Neural progenitor cell (in vitro differentiated cells): ENCODE measurements around the gene LBP. TPM values are rescaled to one million over a fixed set of nuclear protein-coding genes. Genes with fewer than 3 reads are reported as not detected.

Source experiments
- DNase-seq: peaks from one replicate; pipeline ENCODE4 v3.0.0-alpha.2; 2016; ENCODE audit warnings: low spot score
- H2AFZ ChIP-seq: fragments of 200-600 bp; sonication (generic); replicated peaks from 2 replicates; pipeline ENCODE4 v1.6.1; 2016; ENCODE audit warnings: antibody characterized with exemption
- H3F3A ChIP-seq: fragments of 200-600 bp; sonication (generic); 2 replicates; pipeline ENCODE4 v1.6.1; 2016; ENCODE audit warnings: antibody characterized with exemption, low read depth
- H3K27ac ChIP-seq: fragments of 200-600 bp; sonication (generic); 2 replicates; pipeline ENCODE4 v1.5.1; 2016; ENCODE audit warnings: mild to moderate bottlenecking
- H3K27me3 ChIP-seq: fragments of 200-600 bp; sonication (generic); 2 replicates; pipeline ENCODE4 v1.6.1; 2016; ENCODE audit warnings: mild to moderate bottlenecking, moderate library complexity
- H3K36me3 ChIP-seq: fragments of 200-600 bp; sonication (generic); 2 replicates; pipeline ENCODE4 v1.5.1; 2016
- H3K4me1 ChIP-seq: fragments of 200-600 bp; sonication (generic); 2 replicates; pipeline ENCODE4 v1.6.1; 2016; ENCODE audit warnings: mixed run types
- H3K4me2 ChIP-seq: fragments of 200-600 bp; sonication (generic); 2 replicates; pipeline ENCODE4 v1.6.1; 2016
- H3K4me3 ChIP-seq: fragments of 200-600 bp; sonication (generic); 2 replicates; pipeline ENCODE4 v1.5.1; 2016
- H3K79me2 ChIP-seq: fragments of 200-600 bp; sonication (generic); 2 replicates; pipeline ENCODE4 v1.6.1; 2016; ENCODE audit warnings: low read depth
- H3K9ac ChIP-seq: fragments of 200-600 bp; sonication (generic); 2 replicates; pipeline ENCODE4 v1.6.1; 2016
- H3K9me3 ChIP-seq: fragments of 200-600 bp; sonication (generic); 2 replicates; pipeline ENCODE4 v1.5.1; 2016; ENCODE audit warnings: low read depth
- H4K20me1 ChIP-seq: fragments of 200-600 bp; sonication (generic); 2 replicates; pipeline ENCODE4 v1.6.1; 2016; ENCODE audit warnings: low read depth
- H3K27ac Mint-ChIP-seq: 3 replicates; pipeline ENCODE4 v1.8.0; 2021; ENCODE audit warnings: mixed read lengths
- H3K27me3 Mint-ChIP-seq: 2 replicates; pipeline ENCODE4 v1.8.0; 2022; ENCODE audit warnings: low read depth, mild to moderate bottlenecking, inconsistent platforms, moderate library complexity, mixed read lengths; ENCODE audit not compliant: insufficient read depth
- H3K36me3 Mint-ChIP-seq: 3 replicates; pipeline ENCODE4 v1.8.0; 2021; ENCODE audit warnings: mixed read lengths
- H3K4me1 Mint-ChIP-seq: 3 replicates; pipeline ENCODE4 v1.8.0; 2021; ENCODE audit warnings: mixed read lengths
- H3K4me3 Mint-ChIP-seq: 3 replicates; pipeline ENCODE4 v1.8.0; 2021; ENCODE audit warnings: mild to moderate bottlenecking, moderate library complexity, mixed read lengths
- H3K9me3 Mint-ChIP-seq: 3 replicates; pipeline ENCODE4 v1.8.0; 2020; ENCODE audit warnings: mixed read lengths
- CTCF ChIP-seq: fragments of 200-600 bp; sonication (generic); IDR thresholded peaks from 2 replicates; pipeline ENCODE4 v1.5.1; 2017; ENCODE audit warnings: antibody characterized with exemption, mild to moderate bottlenecking
- EZH2 ChIP-seq: fragments of 200-600 bp; sonication (generic); IDR thresholded peaks from 2 replicates; pipeline ENCODE4 v1.6.1; 2017; ENCODE audit warnings: antibody characterized with exemption, mild to moderate bottlenecking, moderate library complexity
- EZH2phosphoT487 ChIP-seq: fragments of 200-600 bp; sonication (generic); IDR thresholded peaks from 2 replicates; pipeline ENCODE4 v1.6.1; 2017; ENCODE audit warnings: antibody characterized with exemption
- total RNA-seq: library from RNA; depleted of rRNA; stranded (reverse); fragments of >200 nt; gene quantifications from 2 replicates; pipeline ENCODE4 v1.2.3, GENCODE V29; 2015; ENCODE audit warnings: low replicate concordance

Gene LBP
- total RNA-seq, 1 donor from 2014 or later = not detected

GRCh38 chr20:38317422-38317821 is 28.9 kb upstream of the LBP start:
- Histone ChIP-seq H3K79me2 (no peaks in the 10 kb centered on the region), H3K4me1 (no peaks in the 10 kb centered on the region), H3K9ac (no peak overlapping the region), H3K4me3 (no peak overlapping the region), H3K27ac (no peak overlapping the region), H3K27me3 (peaks cover 6% of the 10 kb centered on the region), H3K36me3 (no peaks in the 10 kb centered on the region), H3K4me2 (no peak overlapping the region), H3K9me3 (no peaks in the 10 kb centered on the region), H2AFZ (no peak overlapping the region), H3F3A (no peaks in the 10 kb centered on the region), H4K20me1 (no peaks in the 10 kb centered on the region)
- H3K27ac Mint-ChIP-seq = no peak overlapping the region
- H3K9me3 Mint-ChIP-seq = no peaks in the 10 kb centered on the region
- no peak overlapping the region for H3K4me3 Mint-ChIP-seq
- TF ChIP-seq EZH2phosphoT487 (no peak), CTCF (no peak), EZH2 (no peak)
- peaks cover 4% of the 10 kb centered on the region for H3K27me3 Mint-ChIP-seq
- no peak for DNase-seq
- peaks cover 2% of the 10 kb centered on the region for H3K36me3 Mint-ChIP-seq
- H3K4me1 Mint-ChIP-seq = no peaks in the 10 kb centered on the region

- no peak overlapping the region for H3K4me3 ChIP-seq
- no peak overlapping the region for H3K4me3 Mint-ChIP-seq
- H3K27ac Mint-ChIP-seq = no peak overlapping the region
Measured at GRCh38 chr20:38320221-38320620, 26.1 kb upstream of the LBP start.

GRCh38 chr20:38321959-38322598 is 24.2 kb upstream of the LBP start:
- H4K20me1 ChIP-seq = no peaks in the 10 kb centered on the region
- H3K4me1 Mint-ChIP-seq = no peaks in the 10 kb centered on the region
- no peak overlapping the region for H3K4me3 ChIP-seq
- H3K9me3 ChIP-seq = no peaks in the 10 kb centered on the region
- no peak overlapping the region for H3K4me3 Mint-ChIP-seq
- H3K9ac ChIP-seq = no peak overlapping the region
- H3K79me2 ChIP-seq = no peaks in the 10 kb centered on the region
- H3K36me3 Mint-ChIP-seq = no peaks in the 10 kb centered on the region
- peak; percentile 82 for TF ChIP-seq CTCF
- TF ChIP-seq EZH2 = no peak
- H3K4me2 ChIP-seq = no peak overlapping the region
- no peaks in the 10 kb centered on the region for H3K4me1 ChIP-seq
- H3K27me3 ChIP-seq = peaks cover 6% of the 10 kb centered on the region
- H3K27ac Mint-ChIP-seq = no peak overlapping the region
- H3K9me3 Mint-ChIP-seq = peaks cover 3% of the 10 kb centered on the region
- peaks cover 12% of the 10 kb centered on the region for H3K27me3 Mint-ChIP-seq
- H3K36me3 ChIP-seq = no peaks in the 10 kb centered on the region
- no peak overlapping the region for H3K27ac ChIP-seq
- no peak overlapping the region for H2AFZ ChIP-seq
- no peaks in the 10 kb centered on the region for H3F3A ChIP-seq
- DNase-seq = peak; percentile 75

More at GRCh38 chr20:38320221-38320620, 26.1 kb upstream of the LBP start:
- Histone ChIP-seq H3K36me3 (no peaks in the 10 kb centered on the region), H3K27me3 (peaks cover 6% of the 10 kb centered on the region), H2AFZ (no peak overlapping the region), H3K27ac (no peak overlapping the region), H3K79me2 (no peaks in the 10 kb centered on the region), H4K20me1 (no peaks in the 10 kb centered on the region), H3K9me3 (no peaks in the 10 kb centered on the region), H3F3A (no peaks in the 10 kb centered on the region), H3K4me2 (no peak overlapping the region), H3K4me1 (no peaks in the 10 kb centered on the region), H3K9ac (no peak overlapping the region)
- no peaks in the 10 kb centered on the region for H3K9me3 Mint-ChIP-seq
- TF ChIP-seq EZH2phosphoT487 (no peak), CTCF (no peak), EZH2 (no peak)
- no peaks in the 10 kb centered on the region for H3K4me1 Mint-ChIP-seq
- DNase-seq = no peak
- no peaks in the 10 kb centered on the region for H3K36me3 Mint-ChIP-seq
- H3K27me3 Mint-ChIP-seq = peaks cover 5% of the 10 kb centered on the region
